ENCODE data around the gene CT45A10.

DNA sequence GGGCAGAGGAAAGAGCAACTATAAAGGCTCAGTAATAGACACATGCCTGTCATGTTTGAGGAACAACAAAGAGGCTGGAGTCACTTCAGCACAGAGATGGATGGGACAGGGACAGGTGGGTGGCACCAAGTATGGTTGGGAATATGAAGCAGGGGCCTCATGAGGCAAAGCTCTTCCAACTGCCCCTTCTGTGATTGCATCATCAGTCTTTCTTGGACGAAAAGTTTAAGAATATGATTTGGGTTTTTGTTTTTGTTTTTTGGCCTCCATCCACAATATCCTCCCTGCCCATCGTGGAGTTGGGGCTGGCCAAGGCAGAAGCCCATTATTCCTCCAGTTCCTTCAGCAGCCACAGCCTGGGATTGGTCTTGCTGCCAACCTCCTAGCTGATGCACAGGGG is 34.7 kb upstream of the CT45A10 start:
- TF ChIP-seq RBBP5 (conservative IDR thresholded peaks at IDR 0.05) = no peak
- no peak for TF ChIP-seq CBX5 (IDR thresholded peaks at IDR 0.05; ENCODE audit: low read depth)
- no peak for TF ChIP-seq MTA2 (IDR thresholded peaks at IDR 0.05; ENCODE audit: low read depth)
- TF ChIP-seq IKZF1 (conservative IDR thresholded peaks at IDR 0.05) = no peak
- TF ChIP-seq YY1 (IDR thresholded peaks at IDR 0.05; ENCODE audit: low read depth, low read length) = no peak
- TF ChIP-seq SUZ12 (IDR thresholded peaks at IDR 0.05; ENCODE audit: unreplicated experiment) = no peak
- TF ChIP-seq, protein P1, sequence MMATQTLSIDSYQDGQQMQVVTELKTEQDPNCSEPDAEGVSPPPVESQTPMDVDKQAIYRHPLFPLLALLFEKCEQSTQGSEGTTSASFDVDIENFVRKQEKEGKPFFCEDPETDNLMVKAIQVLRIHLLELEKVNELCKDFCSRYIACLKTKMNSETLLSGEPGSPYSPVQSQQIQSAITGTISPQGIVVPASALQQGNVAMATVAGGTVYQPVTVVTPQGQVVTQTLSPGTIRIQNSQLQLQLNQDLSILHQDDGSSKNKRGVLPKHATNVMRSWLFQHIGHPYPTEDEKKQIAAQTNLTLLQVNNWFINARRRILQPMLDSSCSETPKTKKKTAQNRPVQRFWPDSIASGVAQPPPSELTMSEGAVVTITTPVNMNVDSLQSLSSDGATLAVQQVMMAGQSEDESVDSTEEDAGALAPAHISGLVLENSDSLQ (IDR thresholded peaks at IDR 0.05) = no peak
- no peak for TF ChIP-seq EZH2 (IDR thresholded peaks at IDR 0.05; ENCODE audit: borderline replicate concordance, control insufficient read depth, low read depth, low read length)
- no peak for TF ChIP-seq SRF (IDR thresholded peaks at IDR 0.05; ENCODE audit: low read depth in 2 of 2, low read length in 2 of 2)
- TF ChIP-seq, protein P2, sequence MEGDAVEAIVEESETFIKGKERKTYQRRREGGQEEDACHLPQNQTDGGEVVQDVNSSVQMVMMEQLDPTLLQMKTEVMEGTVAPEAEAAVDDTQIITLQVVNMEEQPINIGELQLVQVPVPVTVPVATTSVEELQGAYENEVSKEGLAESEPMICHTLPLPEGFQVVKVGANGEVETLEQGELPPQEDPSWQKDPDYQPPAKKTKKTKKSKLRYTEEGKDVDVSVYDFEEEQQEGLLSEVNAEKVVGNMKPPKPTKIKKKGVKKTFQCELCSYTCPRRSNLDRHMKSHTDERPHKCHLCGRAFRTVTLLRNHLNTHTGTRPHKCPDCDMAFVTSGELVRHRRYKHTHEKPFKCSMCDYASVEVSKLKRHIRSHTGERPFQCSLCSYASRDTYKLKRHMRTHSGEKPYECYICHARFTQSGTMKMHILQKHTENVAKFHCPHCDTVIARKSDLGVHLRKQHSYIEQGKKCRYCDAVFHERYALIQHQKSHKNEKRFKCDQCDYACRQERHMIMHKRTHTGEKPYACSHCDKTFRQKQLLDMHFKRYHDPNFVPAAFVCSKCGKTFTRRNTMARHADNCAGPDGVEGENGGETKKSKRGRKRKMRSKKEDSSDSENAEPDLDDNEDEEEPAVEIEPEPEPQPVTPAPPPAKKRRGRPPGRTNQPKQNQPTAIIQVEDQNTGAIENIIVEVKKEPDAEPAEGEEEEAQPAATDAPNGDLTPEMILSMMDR (IDR thresholded peaks at IDR 0.05 in 2 of 3, conservative IDR thresholded peaks at IDR 0.05 in 1 of 3; ENCODE audit: control insufficient read depth in 2 of 3, extremely low read depth in 1 of 3, insufficient read depth in 1 of 3, low read depth in 3 of 3, low read length in 3 of 3) = no peak
